GM21526 (cell line): ENCODE results near the gene LDLRAD4.

Experiments
- ATAC-seq: cut with Tn5 transposase; IDR thresholded peaks from one replicate; pipeline ENCODE4 v1.9.1; 2021; ENCODE audit warnings: moderate library complexity; ENCODE audit not compliant: unreplicated experiment, low FRiP score

LDLRAD4 gene

GRCh38 chr18:13494871-13495445 lies 276.4 kb downstream of the LDLRAD4 start:
- no peak for ATAC-seq

GRCh38 chr18:13495961-13496360 lies 277.4 kb downstream of the LDLRAD4 start:
- no peak for ATAC-seq

- ATAC-seq = no peak
These were observed 278.2 kb downstream of the LDLRAD4 start for GRCh38 chr18:13496691-13497281.

- no peak for ATAC-seq
These were observed 281.2 kb downstream of the LDLRAD4 start for GRCh38 chr18:13499803-13500202.

GRCh38 chr18:13500227-13500865 lies 281.8 kb downstream of the LDLRAD4 start:
- no peak for ATAC-seq

GRCh38 chr18:13500869-13501542 lies 282.4 kb downstream of the LDLRAD4 start:
- ATAC-seq = no peak

GRCh38 chr18:13501543-13501887 lies 283.0 kb downstream of the LDLRAD4 start:
- ATAC-seq = no peak

- peak; percentile 95 for ATAC-seq
These were observed 283.3 kb downstream of the LDLRAD4 start for GRCh38 chr18:13501891-13502290.

GRCh38 chr18:13502585-13502984 lies 284.0 kb downstream of the LDLRAD4 start:
- ATAC-seq = no peak

- no peak for ATAC-seq
These were observed 285.3 kb downstream of the LDLRAD4 start for GRCh38 chr18:13503836-13504235.

- ATAC-seq = no peak
These were observed 287.3 kb downstream of the LDLRAD4 start for GRCh38 chr18:13505780-13506345.

GRCh38 chr18:13510594-13510993 lies 292.0 kb downstream of the LDLRAD4 start:
- no peak for ATAC-seq

- ATAC-seq = no peak
These were observed 293.5 kb downstream of the LDLRAD4 start for GRCh38 chr18:13511961-13512577.

GRCh38 chr18:13513021-13513420 lies 294.5 kb downstream of the LDLRAD4 start:
- no peak for ATAC-seq

- no peak for ATAC-seq
These were observed 294.9 kb downstream of the LDLRAD4 start for GRCh38 chr18:13513481-13513880.

- ATAC-seq = no peak
These were observed 296.0 kb downstream of the LDLRAD4 start for GRCh38 chr18:13514558-13514957.

- no peak for ATAC-seq
These were observed 298.3 kb downstream of the LDLRAD4 start for GRCh38 chr18:13516855-13517254.

GRCh38 chr18:13517369-13517768 lies 298.8 kb downstream of the LDLRAD4 start:
- ATAC-seq = no peak

GRCh38 chr18:13518382-13518781 lies 299.8 kb downstream of the LDLRAD4 start:
- ATAC-seq = no peak

GRCh38 chr18:13520306-13520705 lies 301.7 kb downstream of the LDLRAD4 start:
- no peak for ATAC-seq

- no peak for ATAC-seq
These were observed 302.2 kb downstream of the LDLRAD4 start for GRCh38 chr18:13520741-13521140.
